ENCODE measurements around the gene TNRC18. TPM values are rescaled to one million over a fixed set of nuclear protein-coding genes. Genes with fewer than 3 reads are reported as not detected.

TNRC18 gene
- polyA plus RNA-seq, 1 donor: 120 TPM

DNA sequence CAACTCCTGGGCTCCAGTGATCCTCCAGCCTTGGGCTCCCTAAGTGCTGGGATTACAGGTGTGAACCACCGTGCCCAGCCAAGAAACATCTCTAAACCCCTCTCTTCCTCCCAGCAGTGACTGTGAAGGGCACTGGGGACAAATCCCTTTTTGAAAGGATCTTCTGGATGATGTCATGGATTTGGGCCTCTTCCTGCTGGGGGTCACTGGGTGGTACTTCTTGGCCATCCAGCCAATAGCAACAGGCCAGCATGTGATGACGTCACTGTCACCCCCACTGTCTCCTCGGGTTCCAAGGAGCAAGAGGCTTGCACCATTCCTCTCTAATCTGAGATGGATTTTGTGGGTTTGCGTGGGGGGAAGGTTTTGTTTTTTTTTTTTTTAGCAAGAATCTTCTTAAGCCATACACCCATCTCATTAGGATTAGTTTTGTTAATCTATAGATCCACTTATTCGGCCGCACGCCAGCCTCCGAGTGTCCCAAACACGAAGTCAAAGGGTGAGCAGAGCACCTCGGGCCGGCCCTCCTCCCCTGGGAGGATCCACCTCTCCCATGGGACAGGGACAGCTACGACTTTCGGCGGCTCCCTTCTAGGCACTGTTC lies 29.4 kb upstream of the TNRC18 start:
- no peak for DNase-seq

GRCh38 chr7:5452470-5452899 lies 28.9 kb upstream of the TNRC18 start:
- no peak for DNase-seq

DNA sequence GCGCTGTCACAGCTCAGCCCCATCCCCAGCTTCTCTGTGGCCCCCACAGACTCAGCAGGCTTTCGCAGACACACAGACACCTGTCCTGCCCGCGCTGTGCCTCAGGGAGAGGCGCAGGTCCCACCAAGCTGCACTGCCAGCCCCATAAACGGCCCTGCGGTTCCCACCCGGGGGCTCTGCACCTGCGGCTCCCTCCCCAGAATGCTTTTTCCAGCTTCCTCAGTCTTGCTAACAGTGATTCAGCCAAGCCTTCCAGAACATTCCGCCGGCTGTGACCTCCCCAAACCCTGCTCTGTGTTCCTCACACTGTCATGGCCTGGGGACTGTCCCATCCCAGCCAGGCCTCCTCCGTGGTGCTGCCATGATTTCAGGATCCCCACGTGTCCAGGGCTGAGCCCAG lies 27.8 kb upstream of the TNRC18 start:
- no peak for DNase-seq

GRCh38 chr7:5450549-5451327 lies 27.1 kb upstream of the TNRC18 start:
- peak; percentile 65 for DNase-seq

DNA sequence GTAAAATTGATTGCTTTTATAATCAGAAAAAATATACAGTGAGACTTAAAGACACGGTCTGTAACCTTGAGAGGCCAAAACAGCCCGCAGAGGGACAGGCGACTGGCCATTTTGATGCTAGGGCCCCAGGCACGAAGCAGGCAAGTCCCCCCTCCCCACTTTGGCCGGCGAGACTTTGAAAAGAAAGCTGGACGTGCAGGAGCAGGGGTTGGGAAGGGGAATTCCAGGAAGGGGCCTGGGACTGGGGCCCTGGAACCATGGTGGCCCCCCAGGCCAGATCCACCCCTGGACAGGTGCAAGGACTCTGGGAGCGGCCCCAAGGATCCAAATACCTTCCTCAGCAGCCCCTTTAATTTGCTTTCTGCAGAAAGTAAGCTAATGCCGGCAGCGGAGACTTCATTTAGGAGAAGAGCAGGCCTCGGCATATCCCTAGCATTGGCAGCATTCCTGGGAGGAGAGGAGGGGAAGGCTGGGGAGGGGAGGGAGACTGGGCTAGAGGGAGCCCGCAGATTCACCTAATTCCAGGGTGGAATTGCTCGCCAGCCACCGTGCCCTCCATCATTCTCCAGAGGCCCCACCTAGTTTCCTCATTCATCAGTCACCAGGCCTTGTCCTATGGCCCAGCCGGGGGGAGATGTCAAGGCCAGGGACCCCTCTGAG lies 24.9 kb upstream of the TNRC18 start:
- no peak for DNase-seq

- no peak for DNase-seq
These were observed 22.5 kb upstream of the TNRC18 start for GRCh38 chr7:5445981-5446594.

DNA sequence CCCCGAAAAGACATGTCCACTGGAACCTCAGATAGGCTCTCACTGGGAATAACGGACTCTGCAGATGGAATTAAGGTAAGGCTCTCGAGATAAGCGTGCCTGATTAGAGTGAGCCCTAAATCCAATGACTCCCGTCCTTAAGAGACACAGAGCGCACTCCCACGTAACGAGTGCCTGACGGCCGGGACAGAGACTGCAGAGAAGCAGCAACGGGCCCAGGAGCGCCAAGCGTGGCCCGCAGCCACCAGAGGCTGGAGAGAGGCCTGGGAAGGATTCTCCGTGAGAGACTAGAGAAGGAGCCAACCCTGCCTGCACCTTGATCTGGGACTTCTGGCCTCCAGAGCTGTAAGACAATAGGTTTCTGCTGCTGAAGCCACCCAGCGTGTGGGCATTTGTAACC lies 20.0 kb upstream of the TNRC18 start:
- no peak for DNase-seq

- no peak for DNase-seq
These were observed 19.2 kb upstream of the TNRC18 start for GRCh38 chr7:5442757-5443305.

- no peak for DNase-seq
These were observed 18.3 kb upstream of the TNRC18 start for GRCh38 chr7:5441840-5442503.

DNA sequence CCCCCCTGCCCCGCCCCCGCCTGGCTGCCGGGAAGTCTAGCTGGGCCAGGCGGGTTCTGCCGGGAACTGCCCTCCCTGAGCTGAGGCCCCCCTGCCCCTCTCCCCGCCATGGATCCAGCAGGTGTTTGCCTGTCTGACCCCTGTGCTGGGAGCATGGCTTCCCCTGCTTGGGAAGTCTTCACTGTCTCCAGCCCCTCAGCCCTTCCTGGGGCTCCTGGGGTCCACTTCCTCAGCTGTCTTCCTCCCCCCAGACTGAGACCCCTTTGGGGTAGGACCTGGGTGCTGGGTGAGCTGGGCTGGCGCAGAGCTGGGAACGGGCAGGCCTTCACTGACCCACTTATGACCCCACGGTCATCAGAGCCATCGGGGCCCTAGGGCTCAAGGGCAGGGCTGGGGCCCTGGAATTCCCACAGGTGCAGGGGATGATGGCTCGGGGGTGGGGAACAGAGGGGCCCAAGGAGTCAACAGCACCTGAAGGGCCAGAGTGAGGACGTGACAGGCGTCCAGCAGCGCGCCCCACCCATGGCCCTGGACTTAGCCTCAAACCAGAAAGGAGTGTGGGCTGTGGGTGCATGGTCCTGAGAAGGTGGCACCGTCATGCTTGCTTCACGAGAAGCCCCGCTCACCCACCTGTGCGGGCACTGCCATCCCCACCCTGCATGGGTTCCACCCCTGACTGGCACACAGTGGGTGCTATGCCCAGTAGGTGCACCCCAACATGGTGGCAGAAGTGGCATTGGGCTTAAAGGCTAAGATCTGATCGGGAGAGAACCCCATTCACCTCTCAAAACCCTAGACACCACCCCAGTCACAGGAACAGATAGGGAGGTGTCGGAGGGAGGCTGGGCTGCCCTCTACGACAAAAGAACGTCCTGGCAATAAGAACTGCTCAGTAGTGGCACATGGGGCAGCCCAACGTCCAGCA lies 16.2 kb upstream of the TNRC18 start:
- no peak for DNase-seq

- no peak for DNase-seq
These were observed 15.6 kb upstream of the TNRC18 start for GRCh38 chr7:5439209-5439571.

- DNase-seq: no peak
These were observed 14.4 kb upstream of the TNRC18 start for GRCh38 chr7:5437987-5438386.

GRCh38 chr7:5437348-5437892 lies 13.8 kb upstream of the TNRC18 start:
- no peak for DNase-seq

GRCh38 chr7:5436003-5436678 lies 12.5 kb upstream of the TNRC18 start:
- DNase-seq: no peak

DNA sequence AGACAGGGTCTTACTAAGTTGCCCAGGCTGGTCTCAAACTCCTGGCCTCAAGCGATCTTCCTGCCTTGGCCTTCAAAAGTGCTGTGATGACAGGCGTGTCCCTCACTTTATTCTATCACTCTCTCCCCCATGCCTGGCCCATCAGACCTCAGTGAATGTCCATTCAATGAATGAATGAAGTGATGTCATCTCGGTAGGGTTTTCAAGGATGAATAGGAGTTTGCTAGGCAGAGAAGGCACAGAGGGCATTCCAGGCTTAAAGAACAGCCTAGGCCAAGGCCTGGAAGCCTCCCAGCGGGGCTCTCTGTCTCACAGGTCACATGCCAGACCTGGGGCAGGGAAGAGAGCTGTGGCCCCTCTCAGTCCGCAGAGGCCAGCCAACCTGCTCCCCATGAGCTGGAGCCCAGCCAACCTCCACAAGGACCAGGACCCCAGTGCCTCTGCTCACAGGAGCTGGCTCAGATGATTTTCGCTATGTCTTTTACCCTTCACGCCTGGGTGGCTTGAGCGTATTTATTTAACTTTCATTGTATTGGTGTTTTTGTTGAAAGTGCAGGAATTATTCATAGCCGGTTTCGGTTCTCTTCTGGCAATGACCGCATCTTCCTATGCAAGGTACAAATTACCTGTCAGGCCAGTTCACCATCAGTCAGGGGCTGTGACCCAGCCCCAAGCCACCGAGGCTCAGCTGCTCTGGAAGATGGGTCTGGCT lies 11.8 kb upstream of the TNRC18 start:
- no peak for DNase-seq

DNA sequence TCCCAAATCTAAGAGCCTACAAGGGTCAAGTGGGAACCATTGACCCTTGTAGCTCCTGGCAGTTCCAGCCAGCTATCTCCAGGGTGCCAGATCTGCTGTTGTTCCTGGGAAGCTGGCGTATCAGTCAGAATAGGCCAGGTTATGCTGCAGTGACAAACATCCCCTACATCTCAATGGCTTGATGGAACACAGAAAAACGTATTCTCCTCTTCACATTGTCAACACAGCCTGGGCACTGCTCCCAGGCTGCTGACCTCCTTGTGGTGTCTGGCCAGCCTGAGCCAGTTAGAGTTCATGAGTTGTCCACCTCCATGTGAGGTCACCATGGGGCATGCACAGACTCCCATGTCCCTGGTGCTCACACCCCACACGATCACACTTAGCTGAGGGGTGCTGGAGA lies 9.5 kb upstream of the TNRC18 start:
- DNase-seq: no peak

- DNase-seq: no peak
These were observed 9.1 kb upstream of the TNRC18 start for GRCh38 chr7:5432691-5433090.

DNA sequence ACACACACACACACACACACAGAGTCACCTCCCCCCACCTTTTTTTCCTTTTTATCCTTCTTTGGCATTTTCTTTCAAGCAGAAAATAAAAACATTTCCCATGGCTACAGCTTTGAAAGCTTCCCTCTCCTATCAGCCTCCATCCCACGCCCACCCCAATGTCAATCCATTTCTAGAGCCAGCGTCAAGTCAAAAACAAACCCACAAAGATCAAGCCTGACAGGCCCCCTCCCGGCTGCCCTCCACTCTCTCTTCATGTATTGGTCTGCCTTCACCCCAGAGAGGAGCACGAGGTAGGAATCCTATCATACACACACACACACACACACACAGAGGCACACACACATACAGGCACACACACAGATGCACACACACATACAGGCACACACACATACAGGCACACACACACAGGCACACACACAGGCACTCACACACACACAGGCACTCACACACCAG lies 8.0 kb upstream of the TNRC18 start:
- no peak for DNase-seq

GRCh38 chr7:5430612-5430947 lies 6.9 kb upstream of the TNRC18 start:
- DNase-seq: no peak

All from left kidney (tissue), 2 donors.